BLaER1 treated with 17β-estradiol and CSF1 and Interleukin-3, amounts not matched to agents 10 nM and 100 nM (cell line): ENCODE measurements around the gene SNUPN.

Experiments
- H3K27ac ChIP-seq, 11 experiments: shearing (Covaris generic); formaldehyde crosslinking; 2 replicates each; pipeline ENCODE4 v1.8.1; 2022
- H3K27me3 ChIP-seq, 11 experiments: shearing (Covaris generic); formaldehyde crosslinking; 2 replicates each; pipeline ENCODE4 v1.8.1; 2022
- H3K36me3 ChIP-seq, 11 experiments: shearing (Covaris generic); formaldehyde crosslinking; 2 replicates each; pipeline ENCODE4 v1.8.1; 2022
- H3K4me1 ChIP-seq, 10 experiments: shearing (Covaris generic); formaldehyde crosslinking; 2 replicates each; pipeline ENCODE4 v1.8.1; 2022
- H3K4me2 ChIP-seq, 11 experiments: shearing (Covaris generic); formaldehyde crosslinking; 2 replicates each; pipeline ENCODE4 v1.8.1; 2022
- H3K4me3 ChIP-seq, 10 experiments: shearing (Covaris generic); formaldehyde crosslinking; 2 replicates each; pipeline ENCODE4 v1.8.1; 2022
- H3K9ac ChIP-seq, 11 experiments: shearing (Covaris generic); formaldehyde crosslinking; 2 replicates each; pipeline ENCODE4 v1.8.1; 2022
- H3K9me3 ChIP-seq, 11 experiments: shearing (Covaris generic); formaldehyde crosslinking; replicated peaks in 1 of 11; 2 replicates each; pipeline ENCODE4 v1.8.1; 2022
- H4K20me1 ChIP-seq, 11 experiments: shearing (Covaris generic); formaldehyde crosslinking; 2 replicates each; pipeline ENCODE4 v1.8.1; 2022
- Cebpa-rat ChIP-seq, 11 experiments: shearing (Covaris generic); IDR thresholded peaks; 2 replicates each; pipeline ENCODE4 v1.8.1; 2022

The SNUPN gene

DNA sequence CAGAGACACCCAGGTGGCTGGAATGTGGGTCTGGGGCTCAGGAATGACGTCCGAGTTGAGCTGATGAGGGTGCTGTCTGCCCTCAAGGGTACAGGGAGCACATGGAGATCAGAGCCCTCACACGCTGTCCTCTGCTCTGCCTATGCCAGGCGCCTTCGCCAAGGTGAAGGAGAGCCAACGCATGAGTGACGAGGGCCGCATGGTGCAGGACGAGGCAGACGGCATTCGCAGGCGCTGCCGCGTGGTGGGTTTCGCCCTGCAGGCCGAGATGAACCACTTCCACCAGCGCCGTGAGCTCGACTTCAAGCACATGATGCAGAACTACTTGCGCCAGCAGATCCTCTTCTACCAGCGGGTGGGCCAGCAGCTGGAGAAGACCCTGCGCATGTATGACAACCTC, 31.3 kb upstream of the SNUPN start:
- H3K4me3 ChIP-seq, result no peak overlapping the region
- no peaks in the 10 kb centered on the region for H3K27me3 ChIP-seq
- H3K27ac ChIP-seq, result no peak overlapping the region
- TF ChIP-seq Cebpa-rat (IDR thresholded peaks at IDR 0.05), result no peak
- H4K20me1 ChIP-seq, result peaks cover 13 to 88% (median 60%) of the 10 kb centered on the region in 11 experiments; a peak in 21 of 22 replicates
- H3K9ac ChIP-seq, result no peak overlapping the region
- no peak overlapping the region for H3K4me2 ChIP-seq
- H3K4me1 ChIP-seq, result peaks cover 18 to 59% (median 33%) of the 10 kb centered on the region in 10 experiments
- H3K9me3 ChIP-seq, result no peaks in the 10 kb centered on the region
- H3K36me3 ChIP-seq, result peaks cover 0 to 55% (median 30%) of the 10 kb centered on the region in 11 experiments; a peak in 16 of 22 replicates

GRCh38 chr15:75656331-75656730, 30.8 kb upstream of the SNUPN start:
- Histone ChIP-seq H3K27ac (no peak overlapping the region), H3K36me3 (peaks cover 0 to 55% (median 30%) of the 10 kb centered on the region in 11 experiments; a peak in 16 of 22 replicates), H3K4me2 (no peak overlapping the region), H4K20me1 (peaks cover 18 to 93% (median 65%) of the 10 kb centered on the region in 11 experiments; a peak in 21 of 22 replicates), H3K4me3 (no peak overlapping the region), H3K9ac (no peak overlapping the region), H3K9me3 (no peaks in the 10 kb centered on the region), H3K4me1 (peaks cover 23 to 60% (median 38%) of the 10 kb centered on the region in 10 experiments), H3K27me3 (no peaks in the 10 kb centered on the region)
- TF ChIP-seq Cebpa-rat (IDR thresholded peaks at IDR 0.05), result no peak

DNA sequence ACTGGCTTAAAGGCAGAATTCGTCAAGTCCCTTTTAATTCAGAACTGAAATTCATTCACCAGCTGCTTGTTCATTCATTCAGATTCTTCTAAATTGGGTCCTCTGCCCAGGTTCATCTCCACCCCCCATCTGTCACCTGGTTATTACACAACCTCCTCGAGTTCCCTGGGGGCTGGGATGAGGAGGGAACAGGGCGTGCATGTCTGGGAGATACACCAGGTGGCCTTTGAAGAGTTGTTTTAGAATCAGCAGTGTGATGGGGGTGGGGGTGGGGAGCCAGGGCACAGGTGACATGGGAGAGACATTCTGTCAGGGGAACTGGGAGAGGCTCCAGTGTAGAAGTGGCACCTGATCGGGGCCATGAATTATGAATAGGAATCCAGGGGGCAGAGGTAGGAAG, 30.4 kb upstream of the SNUPN start:
- Histone ChIP-seq H3K4me3 (no peak overlapping the region), H4K20me1 (peaks cover 22 to 96% (median 69%) of the 10 kb centered on the region in 11 experiments; a peak in 21 of 22 replicates), H3K9me3 (no peaks in the 10 kb centered on the region), H3K4me1 (peaks cover 27 to 60% (median 41%) of the 10 kb centered on the region in 10 experiments), H3K9ac (no peak overlapping the region), H3K36me3 (peaks cover 0 to 55% (median 30%) of the 10 kb centered on the region in 11 experiments; a peak in 16 of 22 replicates), H3K27me3 (no peaks in the 10 kb centered on the region), H3K4me2 (no peak overlapping the region), H3K27ac (no peak overlapping the region)
- no peak for TF ChIP-seq Cebpa-rat (IDR thresholded peaks at IDR 0.05)

GRCh38 chr15:75654201-75654907, 28.8 kb upstream of the SNUPN start:
- H3K4me1 ChIP-seq, result peaks cover 43 to 66% (median 51%) of the 10 kb centered on the region in 10 experiments
- H3K4me2 ChIP-seq, result peak overlapping the region in 4 of 11 experiments; percentile 0 to 35 (median 23); a peak in 2 of 22 replicates
- H3K9me3 ChIP-seq, result no peaks in the 10 kb centered on the region
- peaks cover 22 to 100% (median 77%) of the 10 kb centered on the region in 11 experiments; a peak in 21 of 22 replicates for H4K20me1 ChIP-seq
- H3K27ac ChIP-seq, result no peak overlapping the region
- TF ChIP-seq Cebpa-rat (IDR thresholded peaks at IDR 0.05), result no peak
- H3K4me3 ChIP-seq, result no peak overlapping the region
- H3K9ac ChIP-seq, result peak overlapping the region in 1 of 11 experiments; percentile 24; a peak in 2 of 22 replicates
- H3K27me3 ChIP-seq, result no peaks in the 10 kb centered on the region
- H3K36me3 ChIP-seq, result peaks cover 0 to 55% (median 30%) of the 10 kb centered on the region in 11 experiments; a peak in 17 of 22 replicates

DNA sequence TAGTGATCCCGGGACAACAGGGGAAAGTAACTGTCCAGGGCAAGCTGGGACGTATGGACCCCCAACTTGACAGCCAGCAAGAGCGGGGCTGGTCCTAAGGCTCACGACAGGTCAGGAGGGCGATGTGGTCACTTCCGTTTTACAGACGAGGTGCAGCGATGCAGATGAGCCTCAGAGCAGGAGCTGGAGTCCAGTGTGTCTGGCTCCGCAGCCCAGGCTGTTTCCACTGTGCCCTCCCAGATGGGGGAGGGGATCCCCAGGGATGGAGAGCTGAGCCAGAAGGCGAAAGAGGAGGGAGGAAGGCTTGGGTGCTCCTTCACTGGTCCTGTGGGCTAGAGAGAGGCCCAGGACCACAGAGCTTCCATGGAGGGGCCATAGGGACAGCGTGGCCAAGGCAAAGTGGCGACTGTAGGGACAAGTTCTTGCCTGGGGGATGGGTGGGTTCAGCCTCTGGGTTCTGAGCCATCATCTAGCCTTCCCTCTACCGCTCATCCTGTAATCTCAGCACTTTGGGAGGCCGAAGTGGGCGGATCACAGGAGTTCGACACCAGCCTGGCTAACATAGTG, 27.9 kb upstream of the SNUPN start:
- H3K4me3 ChIP-seq, result no peak overlapping the region
- H4K20me1 ChIP-seq, result peaks cover 22 to 97% (median 73%) of the 10 kb centered on the region in 11 experiments; a peak in 21 of 22 replicates
- H3K4me1 ChIP-seq, result peaks cover 52 to 74% (median 60%) of the 10 kb centered on the region in 10 experiments
- no peak overlapping the region for H3K27ac ChIP-seq
- peak overlapping the region in 10 of 11 experiments; percentile 7 to 98 (median 92); a peak in 8 of 22 replicates for H3K4me2 ChIP-seq
- no peaks in the 10 kb centered on the region for H3K9me3 ChIP-seq
- H3K9ac ChIP-seq, result peak overlapping the region in 3 of 11 experiments; percentile 25 to 67 (median 47); a peak in 6 of 22 replicates
- no peaks in the 10 kb centered on the region for H3K27me3 ChIP-seq
- TF ChIP-seq Cebpa-rat (IDR thresholded peaks at IDR 0.05), result no peak
- H3K36me3 ChIP-seq, result peaks cover 0 to 49% (median 26%) of the 10 kb centered on the region in 11 experiments; a peak in 17 of 22 replicates

DNA sequence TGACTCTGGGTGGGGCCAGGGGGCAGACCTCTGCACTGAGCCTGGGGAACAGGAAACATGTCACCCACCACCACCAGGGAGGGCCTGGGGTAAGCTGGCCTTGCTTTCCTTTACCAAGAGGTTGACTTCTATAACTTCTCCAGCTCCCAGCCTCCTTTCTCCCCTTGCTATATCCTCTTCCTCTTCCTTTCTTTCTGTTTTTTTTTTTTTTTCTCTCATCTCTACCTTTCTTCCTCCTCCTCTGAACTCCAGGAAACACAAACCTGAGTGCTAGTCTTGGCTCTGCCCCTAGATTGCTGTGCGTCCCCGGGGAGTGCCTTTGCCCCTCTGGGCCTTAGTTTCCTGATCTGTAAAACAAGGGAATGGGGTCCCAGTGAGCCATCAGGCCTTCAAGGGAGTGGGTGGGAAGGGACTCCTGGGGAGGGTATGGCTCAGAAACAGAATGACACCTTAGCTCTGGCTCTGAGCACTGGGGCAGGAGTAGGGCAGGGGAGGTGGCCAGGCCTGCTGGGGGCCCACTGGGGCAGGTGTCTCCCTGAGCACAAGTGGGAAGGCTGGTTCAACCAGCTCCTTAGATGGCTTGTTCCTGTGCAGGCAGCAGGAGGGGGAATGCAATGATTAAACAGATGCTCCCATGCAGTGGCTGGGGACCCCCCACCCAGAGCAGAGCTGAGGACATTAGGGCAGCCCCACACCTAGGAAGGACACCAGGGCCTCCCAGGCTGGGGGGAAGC, 26.5 kb upstream of the SNUPN start:
- H3K27ac ChIP-seq, result peak overlapping the region in 10 of 11 experiments; percentile 8 to 52 (median 22); a peak in 12 of 22 replicates
- peaks cover 22 to 83% (median 58%) of the 10 kb centered on the region in 11 experiments; a peak in 21 of 22 replicates for H4K20me1 ChIP-seq
- H3K9ac ChIP-seq, result peak overlapping the region; percentile 0 to 70 (median 48); a peak in 16 of 22 replicates
- H3K36me3 ChIP-seq, result peaks cover 0 to 35% (median 11%) of the 10 kb centered on the region in 11 experiments; a peak in 15 of 22 replicates
- peaks cover 53 to 72% (median 61%) of the 10 kb centered on the region in 10 experiments for H3K4me1 ChIP-seq
- no peak for TF ChIP-seq Cebpa-rat (IDR thresholded peaks at IDR 0.05)
- no peaks in the 10 kb centered on the region for H3K9me3 ChIP-seq
- H3K27me3 ChIP-seq, result no peaks in the 10 kb centered on the region
- H3K4me2 ChIP-seq, result peak overlapping the region; percentile 82 to 98 (median 92)
- peak overlapping the region in 6 of 10 experiments; percentile 29 to 50 (median 36); a peak in 9 of 20 replicates for H3K4me3 ChIP-seq

GRCh38 chr15:75650908-75651809, 25.6 kb upstream of the SNUPN start:
- Histone ChIP-seq H3K4me3 (peak overlapping the region in 6 of 10 experiments; percentile 29 to 50 (median 36); a peak in 12 of 20 replicates), H3K9me3 (no peaks in the 10 kb centered on the region), H3K4me2 (peak overlapping the region; percentile 82 to 98 (median 92)), H4K20me1 (peaks cover 22 to 74% (median 50%) of the 10 kb centered on the region in 11 experiments; a peak in 21 of 22 replicates), H3K4me1 (peaks cover 61 to 79% (median 69%) of the 10 kb centered on the region in 10 experiments), H3K9ac (peak overlapping the region in 10 of 11 experiments; percentile 30 to 70 (median 48); a peak in 16 of 22 replicates), H3K27me3 (no peaks in the 10 kb centered on the region), H3K27ac (peak overlapping the region in 10 of 11 experiments; percentile 8 to 52 (median 22); a peak in 13 of 22 replicates), H3K36me3 (peaks cover 0 to 27% (median 4%) of the 10 kb centered on the region in 11 experiments; a peak in 8 of 22 replicates)
- TF ChIP-seq Cebpa-rat (IDR thresholded peaks at IDR 0.05), result no peak
